ENCODE data around the gene SPTSSA. TPM values are rescaled to one million over a fixed set of nuclear protein-coding genes. Genes with fewer than 3 reads are reported as not detected.
"Not testable (repeated sequence)": the region's sequence is repeated elsewhere in the genome, so short reads cannot be mapped to it uniquely, and the experiment has no call there.

SPTSSA gene
- polyA plus RNA-seq, 1 of the 3 experiments (the other 2 are of a cell fraction) = 39.5 TPM

DNA sequence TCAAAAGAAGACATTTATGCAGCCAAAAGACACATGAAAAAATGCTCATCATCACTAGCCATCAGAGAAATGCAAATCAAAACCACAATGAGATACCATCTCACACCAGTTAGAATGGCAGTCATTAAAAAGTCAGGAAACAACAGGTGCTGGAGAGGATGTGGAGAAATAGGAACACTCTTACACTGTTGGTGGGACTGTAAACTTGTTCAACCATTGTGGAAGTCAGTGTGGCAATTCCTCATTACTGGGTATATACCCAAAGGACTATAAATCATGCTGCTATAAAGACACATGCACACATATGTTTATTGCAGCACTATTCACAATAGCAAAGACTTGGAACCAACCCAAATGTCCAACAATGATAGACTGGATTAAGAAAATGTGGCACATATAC, 76.2 kb downstream of the SPTSSA start:
- H3K9me2 ChIP-seq; H3K9ac ChIP-seq; H3K4me2 ChIP-seq; H3K4me1 ChIP-seq (ENCODE audit: control insufficient read depth in 1 of 2, insufficient read depth in 2 of 2, low read depth in 1 of 2, low read length in 1 of 2); H3K27ac ChIP-seq (ENCODE audit: low read depth in 2 of 2, low read length in 1 of 2); DNase-seq; CTCF ChIA-PET; H3F3A ChIP-seq (replicated peaks; ENCODE audit: insufficient read depth); H4K20me1 ChIP-seq (ENCODE audit: insufficient read depth); H3K9me3 ChIP-seq; H2AFZ ChIP-seq (ENCODE audit: low read depth); POLR2A ChIA-PET; H3K27me3 ChIP-seq (ENCODE audit: insufficient read depth); H3K36me3 ChIP-seq (replicated peaks in 1 of 2; ENCODE audit: control insufficient read depth in 1 of 2, insufficient read depth in 2 of 2, low read length in 1 of 2); H3K79me2 ChIP-seq (ENCODE audit: insufficient read depth); H3K4me3 ChIP-seq (ENCODE audit: low read depth in 2 of 2, low read length in 1 of 2): not testable (repeated sequence)

DNA sequence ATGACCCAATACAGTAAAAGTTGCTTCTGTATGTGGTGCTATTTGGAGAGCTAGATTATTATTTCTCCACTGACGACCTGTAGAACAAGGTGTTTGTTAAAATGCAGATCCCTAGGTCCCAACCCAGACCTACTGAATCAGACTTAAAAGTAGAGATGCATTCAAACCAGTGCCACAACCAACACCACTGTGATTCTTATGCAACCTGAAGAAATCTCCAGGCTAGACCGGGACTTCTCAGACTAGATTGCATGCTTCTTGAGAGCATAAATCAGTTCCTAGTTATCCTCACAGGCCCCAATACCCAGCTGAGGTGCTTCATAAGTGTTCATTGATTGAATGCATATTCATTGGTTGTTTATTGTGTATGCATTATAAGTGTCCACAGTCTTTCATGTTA, 78.2 kb downstream of the SPTSSA start:
- Histone ChIP-seq H3F3A (replicated peaks; ENCODE audit: insufficient read depth) (no peaks in the 10 kb centered on the region), H3K9ac (no peak overlapping the region), H3K36me3 (replicated peaks in 1 of 2; ENCODE audit: control insufficient read depth in 1 of 2, insufficient read depth in 2 of 2, low read length in 1 of 2) (no peaks in the 10 kb centered on the region), H3K4me3 (ENCODE audit: low read depth in 2 of 2, low read length in 1 of 2) (no peak overlapping the region), H3K4me1 (ENCODE audit: control insufficient read depth in 1 of 2, insufficient read depth in 2 of 2, low read depth in 1 of 2, low read length in 1 of 2) (peaks cover 0 to 3% of the 10 kb centered on the region in 2 experiments; a peak in 1 of 4 replicates), H4K20me1 (ENCODE audit: insufficient read depth) (no peaks in the 10 kb centered on the region), H3K9me2 (no peaks in the 10 kb centered on the region), H3K27me3 (ENCODE audit: insufficient read depth) (no peaks in the 10 kb centered on the region), H3K79me2 (ENCODE audit: insufficient read depth) (no peaks in the 10 kb centered on the region), H3K27ac (ENCODE audit: low read depth in 2 of 2, low read length in 1 of 2) (no peak overlapping the region), H2AFZ (ENCODE audit: low read depth) (no peak overlapping the region), H3K4me2 (no peak overlapping the region), H3K9me3 (no peaks in the 10 kb centered on the region)
- CTCF ChIA-PET = interaction anchor here (0.9 to 1.9 kb wide), 2 partner anchors 52 to 60 kb away, joined by 3 to 5 read pairs; no protein-coding TSS in a partner anchor
- WGBS (ENCODE audit: low lambda C conversion rate) = 49% methylated on average over 2 of the region's 2 CpGs
- POLR2A ChIA-PET = no interaction called here
- TF ChIP-seq EZH2phosphoT487 (IDR thresholded peaks at IDR 0.05; ENCODE audit: borderline replicate concordance, low read depth) = no peak
- TF ChIP-seq MEF2A (IDR thresholded peaks at IDR 0.05; ENCODE audit: borderline replicate concordance, low read depth) = no peak
- TF ChIP-seq TEAD4 (IDR thresholded peaks at IDR 0.05; ENCODE audit: borderline replicate concordance, insufficient read depth) = no peak
- no peak for TF ChIP-seq EP300 (IDR thresholded peaks at IDR 0.05; ENCODE audit: borderline replicate concordance in 1 of 2, low read depth in 1 of 2, low read length in 1 of 2)
- TF ChIP-seq RXRA (IDR thresholded peaks at IDR 0.05; ENCODE audit: borderline replicate concordance, low read depth) = no peak
- TF ChIP-seq, protein P1, sequence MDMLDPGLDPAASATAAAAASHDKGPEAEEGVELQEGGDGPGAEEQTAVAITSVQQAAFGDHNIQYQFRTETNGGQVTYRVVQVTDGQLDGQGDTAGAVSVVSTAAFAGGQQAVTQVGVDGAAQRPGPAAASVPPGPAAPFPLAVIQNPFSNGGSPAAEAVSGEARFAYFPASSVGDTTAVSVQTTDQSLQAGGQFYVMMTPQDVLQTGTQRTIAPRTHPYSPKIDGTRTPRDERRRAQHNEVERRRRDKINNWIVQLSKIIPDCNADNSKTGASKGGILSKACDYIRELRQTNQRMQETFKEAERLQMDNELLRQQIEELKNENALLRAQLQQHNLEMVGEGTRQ (IDR thresholded peaks at IDR 0.05; ENCODE audit: borderline replicate concordance, low read depth, low read length) = no peak
- no peak for TF ChIP-seq TAF1 (IDR thresholded peaks at IDR 0.05; ENCODE audit: borderline replicate concordance, low read depth, low read length)
- no peak for TF ChIP-seq MXI1 (IDR thresholded peaks at IDR 0.05; ENCODE audit: low read depth, low read length)
- TF ChIP-seq RAD21 (IDR thresholded peaks at IDR 0.05; ENCODE audit: low read length) = no peak
- TF ChIP-seq CHD2 (IDR thresholded peaks at IDR 0.05; ENCODE audit: low read length, partially characterized antibody) = no peak
- TF ChIP-seq YY1 (IDR thresholded peaks at IDR 0.05; ENCODE audit: low read depth) = no peak
- TF ChIP-seq FOXM1 (IDR thresholded peaks at IDR 0.05; ENCODE audit: low read depth) = no peak
- TF ChIP-seq, protein P2, sequence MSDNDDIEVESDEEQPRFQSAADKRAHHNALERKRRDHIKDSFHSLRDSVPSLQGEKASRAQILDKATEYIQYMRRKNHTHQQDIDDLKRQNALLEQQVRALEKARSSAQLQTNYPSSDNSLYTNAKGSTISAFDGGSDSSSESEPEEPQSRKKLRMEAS (IDR thresholded peaks at IDR 0.05; ENCODE audit: low read depth) = no peak
- TF ChIP-seq JUND (IDR thresholded peaks at IDR 0.05) = no peak
- no peak for TF ChIP-seq FOXJ3 (CRISPR knock-in tag; IDR thresholded peaks at IDR 0.05)
- no peak for TF ChIP-seq TCF12 (IDR thresholded peaks at IDR 0.05)
- TF ChIP-seq RCOR1 (IDR thresholded peaks at IDR 0.05; ENCODE audit: low read length) = no peak
- TF ChIP-seq RFX5 (IDR thresholded peaks at IDR 0.05; ENCODE audit: low read length) = no peak
- no peak for DNase-seq

Other genes with a start within 250 kb of the SPTSSA start
- gene EAPP, start 77.5 kb upstream of the SPTSSA start, polyA plus RNA-seq (2012; rRNA removed) = 30.0 and 34.5 TPM in 2 replicates
- 33.1 and 67.0 TPM in 2 replicates for gene SNX6, start 167.9 kb upstream of the SPTSSA start, polyA plus RNA-seq (2012; rRNA removed)

Measured in SK-N-SH (cell line).